Measurements from ENCODE around the gene MACROD2.

DNA sequence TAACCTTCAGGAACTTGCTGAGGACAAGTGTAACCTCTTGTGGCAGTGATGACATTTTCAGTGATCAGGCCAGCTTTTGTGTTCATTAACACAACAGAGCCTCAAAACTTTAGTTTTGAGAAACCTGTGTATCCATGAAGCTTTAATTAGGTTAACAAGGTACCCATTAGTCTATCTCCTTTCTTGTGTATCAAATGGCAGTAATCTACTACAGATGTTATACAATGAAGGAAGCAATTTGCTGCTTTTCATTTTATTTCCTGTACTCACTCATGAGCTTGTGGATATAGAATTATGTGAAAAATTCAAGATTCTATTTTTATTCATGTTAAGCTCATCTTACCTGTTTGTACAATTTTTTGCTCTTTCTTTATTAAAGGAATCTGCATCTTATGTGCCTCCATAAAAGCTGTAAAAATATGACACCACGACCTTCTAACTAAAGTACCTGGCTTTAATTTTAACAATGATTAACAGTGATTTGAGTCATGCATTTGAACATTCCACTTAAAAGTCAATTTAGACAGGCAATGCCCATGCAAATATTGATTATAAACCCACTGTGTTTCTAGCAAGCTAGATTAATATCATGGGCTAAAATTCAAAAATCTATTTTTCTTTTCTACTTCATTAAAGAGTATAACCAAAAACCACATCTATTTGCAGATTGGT is 1680.6 kb downstream of the MACROD2 start:
- TF ChIP-seq CEBPB (IDR thresholded peaks at IDR 0.05) (no peak), ZFP36 (IDR thresholded peaks at IDR 0.05; ENCODE audit: borderline replicate concordance, partially characterized antibody) (no peak), MAZ (IDR thresholded peaks at IDR 0.05; ENCODE audit: borderline replicate concordance, low read depth, low read length) (no peak), POLR2A (IDR thresholded peaks at IDR 0.05; ENCODE audit: low read length) (no peak), MAX (IDR thresholded peaks at IDR 0.05) (no peak), ESRRA (IDR thresholded peaks at IDR 0.05; ENCODE audit: borderline replicate concordance, low read length) (no peak), MAFK (IDR thresholded peaks at IDR 0.05; ENCODE audit: partially characterized antibody) (no peak), BCL3 (IDR thresholded peaks at IDR 0.05) (no peak), POLR2AphosphoS2 (conservative IDR thresholded peaks at IDR 0.05; ENCODE audit: low read length) (no peak), TP53 (CRISPR knock-in tag; IDR thresholded peaks at IDR 0.05) (no peak), RCOR1 (IDR thresholded peaks at IDR 0.05; ENCODE audit: low read depth, low read length) (no peak), MYC (IDR thresholded peaks at IDR 0.05; ENCODE audit: borderline replicate concordance, low read length) (no peak), EP300 (IDR thresholded peaks at IDR 0.05) (no peak)
- TF ChIP-seq, protein P1, sequence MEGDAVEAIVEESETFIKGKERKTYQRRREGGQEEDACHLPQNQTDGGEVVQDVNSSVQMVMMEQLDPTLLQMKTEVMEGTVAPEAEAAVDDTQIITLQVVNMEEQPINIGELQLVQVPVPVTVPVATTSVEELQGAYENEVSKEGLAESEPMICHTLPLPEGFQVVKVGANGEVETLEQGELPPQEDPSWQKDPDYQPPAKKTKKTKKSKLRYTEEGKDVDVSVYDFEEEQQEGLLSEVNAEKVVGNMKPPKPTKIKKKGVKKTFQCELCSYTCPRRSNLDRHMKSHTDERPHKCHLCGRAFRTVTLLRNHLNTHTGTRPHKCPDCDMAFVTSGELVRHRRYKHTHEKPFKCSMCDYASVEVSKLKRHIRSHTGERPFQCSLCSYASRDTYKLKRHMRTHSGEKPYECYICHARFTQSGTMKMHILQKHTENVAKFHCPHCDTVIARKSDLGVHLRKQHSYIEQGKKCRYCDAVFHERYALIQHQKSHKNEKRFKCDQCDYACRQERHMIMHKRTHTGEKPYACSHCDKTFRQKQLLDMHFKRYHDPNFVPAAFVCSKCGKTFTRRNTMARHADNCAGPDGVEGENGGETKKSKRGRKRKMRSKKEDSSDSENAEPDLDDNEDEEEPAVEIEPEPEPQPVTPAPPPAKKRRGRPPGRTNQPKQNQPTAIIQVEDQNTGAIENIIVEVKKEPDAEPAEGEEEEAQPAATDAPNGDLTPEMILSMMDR (IDR thresholded peaks at IDR 0.05): no peak

Measured in A549 (cell line).